SJCRH30 (cell line): Measurements from ENCODE around the gene LAMA5. TPM values are rescaled to one million over a fixed set of nuclear protein-coding genes. Genes with fewer than 3 reads are reported as not detected.
A peak's percentile ranks its signal among the peaks of the same experiment; 100 is the strongest.

Source experiments
- DNase-seq, 2 experiments: peaks; one replicate each; pipeline ENCODE4 v3.0.0-alpha.2; 2015 to 2020
- H3K27ac ChIP-seq: fragments of 250-450 bp; sonication (Bioruptor Pico); 2 replicates; pipeline ENCODE4 v1.5.1; 2020; ENCODE audit warnings: mild to moderate bottlenecking, moderate library complexity
- H3K27me3 ChIP-seq: fragments of 250-450 bp; sonication (Bioruptor Pico); 2 replicates; pipeline ENCODE4 v1.5.1; 2020; ENCODE audit warnings: mild to moderate bottlenecking, moderate library complexity
- H3K36me3 ChIP-seq: fragments of 250-450 bp; sonication (Bioruptor Pico); 2 replicates; pipeline ENCODE4 v1.5.1; 2020; ENCODE audit warnings: mild to moderate bottlenecking, moderate library complexity
- H3K4me1 ChIP-seq: fragments of 250-450 bp; sonication (Bioruptor Pico); 2 replicates; pipeline ENCODE4 v1.5.1; 2020; ENCODE audit warnings: mild to moderate bottlenecking, moderate library complexity
- H3K4me3 ChIP-seq: fragments of 250-450 bp; sonication (Bioruptor Pico); 2 replicates; pipeline ENCODE4 v1.5.1; 2020; ENCODE audit warnings: mild to moderate bottlenecking, moderate library complexity
- H3K9me3 ChIP-seq: fragments of 250-450 bp; sonication (Bioruptor Pico); replicated peaks from 2 replicates; pipeline ENCODE4 v1.5.1; 2020; ENCODE audit warnings: mild to moderate bottlenecking, moderate library complexity
- total RNA-seq: library from RNA; depleted of rRNA; stranded (reverse); fragments of >200 nt; shearing (Covaris generic); gene quantifications from 2 replicates; pipeline ENCODE4 v1.2.3, GENCODE V29; 2014; rRNA removed

Gene LAMA5
- total RNA-seq, 1 experiment from 2014 or later: 43.8 TPM

DNA sequence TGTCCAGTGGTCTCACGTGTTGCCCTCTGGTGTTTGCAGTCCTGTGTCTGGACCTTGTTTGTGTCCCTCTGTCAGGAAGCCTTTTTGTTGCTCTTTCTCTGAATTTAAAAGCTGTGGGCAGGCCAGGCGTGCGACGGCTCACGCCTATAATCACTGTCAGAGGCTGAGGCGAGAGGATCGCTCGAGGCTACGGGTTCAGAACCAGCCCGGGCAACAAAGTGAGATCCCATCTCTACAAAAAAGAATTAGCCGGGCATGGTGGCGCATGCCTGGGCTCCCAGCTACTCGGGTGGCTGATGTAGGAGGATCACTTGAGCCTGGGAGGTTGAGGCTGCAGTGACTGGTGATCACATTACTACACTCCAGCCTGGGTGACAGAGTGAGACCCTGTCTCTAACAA is 100.3 kb downstream of the LAMA5 start:
- peaks cover 31% of the 10 kb centered on the region for H3K36me3 ChIP-seq
- no peak for DNase-seq
- 0 out of 2 replicates have a peak, but pooled peaks cover 5% of the 10 kb centered on the region for H3K9me3 ChIP-seq
- no peaks in the 10 kb centered on the region for H3K4me1 ChIP-seq
- no peak overlapping the region for H3K4me3 ChIP-seq
- no peaks in the 10 kb centered on the region for H3K27me3 ChIP-seq
- H3K27ac ChIP-seq: no peak overlapping the region

DNA sequence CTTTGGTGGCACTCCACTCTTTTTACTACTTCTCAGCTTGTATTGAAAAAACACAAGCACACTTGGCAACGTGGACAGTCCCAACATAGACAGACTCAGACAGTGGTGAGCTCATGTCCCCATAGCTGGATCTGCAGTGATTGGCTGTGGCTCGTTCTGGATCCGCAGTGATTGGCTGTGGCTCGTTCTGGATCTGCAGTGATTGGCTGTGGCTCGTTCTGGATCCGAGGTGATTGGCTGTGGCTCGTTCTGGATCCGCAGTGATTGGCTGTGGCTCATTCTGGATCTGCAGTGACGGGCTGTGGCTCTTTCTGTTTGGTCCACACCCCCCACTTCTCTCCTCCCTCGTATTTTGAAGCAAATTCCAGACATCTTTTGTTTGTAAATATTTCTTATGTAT is 100.8 kb downstream of the LAMA5 start:
- no peaks in the 10 kb centered on the region for H3K27me3 ChIP-seq
- no peak overlapping the region for H3K27ac ChIP-seq
- peaks cover 33% of the 10 kb centered on the region for H3K36me3 ChIP-seq
- H3K9me3 ChIP-seq: 0 out of 2 replicates have a peak, but pooled peaks cover 5% of the 10 kb centered on the region
- H3K4me1 ChIP-seq: no peaks in the 10 kb centered on the region
- H3K4me3 ChIP-seq: no peak overlapping the region
- DNase-seq: peak; percentile 47 to 51

DNA sequence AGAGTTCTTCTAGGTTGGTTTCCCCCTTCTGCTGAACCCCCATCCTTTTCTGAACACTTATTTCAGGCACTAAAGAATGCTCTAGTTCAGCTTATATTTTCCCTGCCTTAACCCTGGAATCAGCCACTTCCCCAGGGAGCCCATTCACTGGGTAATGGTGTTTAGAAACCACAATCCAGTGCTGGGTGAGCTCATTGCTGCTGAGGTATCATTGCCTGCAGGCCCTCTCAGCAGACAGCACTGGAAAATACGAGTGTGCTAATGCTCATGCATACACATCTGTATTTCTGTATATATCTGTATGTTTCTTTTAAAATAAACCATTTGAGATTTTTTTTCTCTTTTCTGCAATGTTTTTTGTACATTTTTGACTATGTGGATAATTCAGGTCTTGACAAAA is 101.7 kb downstream of the LAMA5 start:
- H3K4me3 ChIP-seq: no peak overlapping the region
- H3K4me1 ChIP-seq: no peaks in the 10 kb centered on the region
- no peaks in the 10 kb centered on the region for H3K27me3 ChIP-seq
- no peak overlapping the region for H3K27ac ChIP-seq
- H3K9me3 ChIP-seq: 0 out of 2 replicates have a peak, but pooled peaks cover 5% of the 10 kb centered on the region
- H3K36me3 ChIP-seq: peaks cover 39% of the 10 kb centered on the region
- DNase-seq: no peak

DNA sequence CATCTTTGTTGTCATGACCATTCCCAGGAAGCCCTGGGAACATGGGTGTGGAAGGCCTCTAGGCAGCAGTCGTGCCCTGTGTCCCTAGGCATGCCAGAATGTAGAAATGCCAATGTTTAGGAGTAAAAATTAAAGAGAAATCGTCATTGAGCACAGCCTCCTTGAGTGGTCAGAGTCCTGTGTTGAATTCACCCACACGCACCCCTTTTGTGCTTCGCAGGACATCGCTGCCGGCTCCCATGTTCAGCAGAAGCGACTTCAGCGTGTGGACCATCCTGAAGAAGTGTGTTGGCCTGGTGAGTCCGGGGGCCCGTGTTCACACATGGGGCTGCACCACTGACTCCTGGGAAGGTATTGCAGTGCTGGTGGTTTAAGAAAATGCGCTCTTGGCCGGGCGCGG is 103.7 kb downstream of the LAMA5 start:
- Histone ChIP-seq H3K27ac (no peak overlapping the region), H3K27me3 (no peaks in the 10 kb centered on the region), H3K36me3 (peaks cover 46% of the 10 kb centered on the region), H3K9me3 (0 out of 2 replicates have a peak, but pooled peaks cover 5% of the 10 kb centered on the region), H3K4me1 (no peaks in the 10 kb centered on the region), H3K4me3 (no peak overlapping the region)
- DNase-seq: no peak

GRCh38 chr20:62262064-62262463 is 105.0 kb downstream of the LAMA5 start:
- no peak for DNase-seq
- peaks cover 44% of the 10 kb centered on the region for H3K36me3 ChIP-seq
- H3K4me1 ChIP-seq: no peaks in the 10 kb centered on the region
- no peak overlapping the region for H3K4me3 ChIP-seq
- 0 out of 2 replicates have a peak, but pooled peaks cover 5% of the 10 kb centered on the region for H3K9me3 ChIP-seq
- H3K27me3 ChIP-seq: no peaks in the 10 kb centered on the region
- no peak overlapping the region for H3K27ac ChIP-seq

DNA sequence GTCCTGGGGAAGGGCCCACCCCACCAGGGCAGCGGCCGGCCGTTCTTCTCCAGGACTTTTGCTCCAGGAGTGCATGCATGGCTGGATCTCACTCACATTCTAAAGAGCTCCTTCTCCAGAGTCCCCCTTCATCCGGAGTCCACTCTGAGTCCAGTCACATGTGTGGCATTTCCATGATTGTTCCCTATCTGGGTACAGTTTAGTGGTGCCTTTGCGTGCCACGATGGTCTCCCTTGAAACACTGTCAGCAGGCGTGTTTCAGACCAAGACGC is 107.9 kb downstream of the LAMA5 start:
- Histone ChIP-seq H3K4me1 (no peaks in the 10 kb centered on the region), H3K9me3 (no peaks in the 10 kb centered on the region), H3K36me3 (peaks cover 23% of the 10 kb centered on the region), H3K27ac (no peak overlapping the region), H3K4me3 (no peak overlapping the region), H3K27me3 (no peaks in the 10 kb centered on the region)
- no peak for DNase-seq

Other genes with a start within 250 kb of the LAMA5 start
- gene LSM14B, start 244.8 kb downstream of the LAMA5 start, total RNA-seq: 146 TPM in 2 replicates
- gene PSMA7, start 223.9 kb downstream of the LAMA5 start, total RNA-seq: 755 and 774 TPM in 2 replicates
- 57.4 and 68.9 TPM in 2 replicates for gene SS18L1, start 223.5 kb downstream of the LAMA5 start, total RNA-seq
- 63.8 and 66.2 TPM in 2 replicates for gene MTG2, start 184.3 kb downstream of the LAMA5 start, total RNA-seq
- gene HRH3, start 147.0 kb downstream of the LAMA5 start, total RNA-seq: 0.15 TPM in 1 of 2 replicates, not detected in the other
- gene OSBPL2, start 128.8 kb downstream of the LAMA5 start, total RNA-seq: 36.7 and 40.2 TPM in 2 replicates
- 160 and 174 TPM in 2 replicates for gene ADRM1, start 64.3 kb downstream of the LAMA5 start, total RNA-seq
- gene RPS21, start 19.8 kb upstream of the LAMA5 start, total RNA-seq: 3,142 and 3,675 TPM in 2 replicates
- 12.9 and 13.0 TPM in 2 replicates for gene CABLES2, start 40.0 kb upstream of the LAMA5 start, total RNA-seq
- not detected in 2 replicates for gene RBBP8NL, start 60.2 kb upstream of the LAMA5 start, total RNA-seq
- gene GATA5, start 108.7 kb upstream of the LAMA5 start, total RNA-seq: not detected in 2 replicates